Panc1 (cell line): ENCODE measurements around the gene ANAPC5.

ENCODE experiments used
- POLR2AphosphoS5 ChIP-seq: IDR thresholded peaks from 2 replicates; pipeline ENCODE4 v1.6.1; 2012; ENCODE audit warnings: mild to moderate bottlenecking, low read depth, low read length, moderate library complexity
- SIN3A ChIP-seq: IDR thresholded peaks from 2 replicates; pipeline ENCODE4 v1.6.1; 2012; ENCODE audit warnings: low read depth, mild to moderate bottlenecking, low read length, moderate library complexity, borderline replicate concordance; ENCODE audit not compliant: insufficient read depth
- TF ChIP-seq, protein P1 (sequence below), 2 experiments: IDR thresholded peaks; 2 replicates each; pipeline ENCODE4 v1.6.1; 2011 to 2012; ENCODE audit warnings: low read depth in 2 of 2, control low read depth in 1 of 2, low read length in 1 of 2, mild to moderate bottlenecking in 1 of 2, moderate library complexity in 1 of 2; ENCODE audit not compliant: insufficient read depth in 1 of 2
- TF ChIP-seq, protein P2 (sequence below): fragments of 450-650 bp; IDR thresholded peaks from 2 replicates; pipeline ENCODE4 v1.5.1; 2017; ENCODE audit warnings: mild to moderate bottlenecking

DNA sequence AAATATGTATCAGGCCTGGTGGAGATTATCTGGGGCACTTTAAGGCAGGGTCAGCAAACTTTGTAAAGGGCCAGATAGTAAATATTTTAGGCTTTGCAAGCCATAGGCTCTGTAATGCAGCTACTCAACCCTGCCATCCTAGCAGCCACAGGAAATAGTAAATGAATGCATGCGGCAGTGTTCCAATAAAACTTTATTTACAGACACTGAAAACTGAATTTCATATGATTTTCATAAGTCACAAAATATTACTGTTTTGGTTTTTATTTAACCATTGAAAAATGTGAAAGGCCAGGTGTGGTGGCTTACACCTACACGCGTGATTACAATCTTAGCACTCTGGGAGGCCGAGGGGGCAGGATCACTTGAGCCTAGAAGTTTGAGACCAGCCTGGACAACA is 52.5 kb downstream of the ANAPC5 start:
- TF ChIP-seq, protein P1, sequence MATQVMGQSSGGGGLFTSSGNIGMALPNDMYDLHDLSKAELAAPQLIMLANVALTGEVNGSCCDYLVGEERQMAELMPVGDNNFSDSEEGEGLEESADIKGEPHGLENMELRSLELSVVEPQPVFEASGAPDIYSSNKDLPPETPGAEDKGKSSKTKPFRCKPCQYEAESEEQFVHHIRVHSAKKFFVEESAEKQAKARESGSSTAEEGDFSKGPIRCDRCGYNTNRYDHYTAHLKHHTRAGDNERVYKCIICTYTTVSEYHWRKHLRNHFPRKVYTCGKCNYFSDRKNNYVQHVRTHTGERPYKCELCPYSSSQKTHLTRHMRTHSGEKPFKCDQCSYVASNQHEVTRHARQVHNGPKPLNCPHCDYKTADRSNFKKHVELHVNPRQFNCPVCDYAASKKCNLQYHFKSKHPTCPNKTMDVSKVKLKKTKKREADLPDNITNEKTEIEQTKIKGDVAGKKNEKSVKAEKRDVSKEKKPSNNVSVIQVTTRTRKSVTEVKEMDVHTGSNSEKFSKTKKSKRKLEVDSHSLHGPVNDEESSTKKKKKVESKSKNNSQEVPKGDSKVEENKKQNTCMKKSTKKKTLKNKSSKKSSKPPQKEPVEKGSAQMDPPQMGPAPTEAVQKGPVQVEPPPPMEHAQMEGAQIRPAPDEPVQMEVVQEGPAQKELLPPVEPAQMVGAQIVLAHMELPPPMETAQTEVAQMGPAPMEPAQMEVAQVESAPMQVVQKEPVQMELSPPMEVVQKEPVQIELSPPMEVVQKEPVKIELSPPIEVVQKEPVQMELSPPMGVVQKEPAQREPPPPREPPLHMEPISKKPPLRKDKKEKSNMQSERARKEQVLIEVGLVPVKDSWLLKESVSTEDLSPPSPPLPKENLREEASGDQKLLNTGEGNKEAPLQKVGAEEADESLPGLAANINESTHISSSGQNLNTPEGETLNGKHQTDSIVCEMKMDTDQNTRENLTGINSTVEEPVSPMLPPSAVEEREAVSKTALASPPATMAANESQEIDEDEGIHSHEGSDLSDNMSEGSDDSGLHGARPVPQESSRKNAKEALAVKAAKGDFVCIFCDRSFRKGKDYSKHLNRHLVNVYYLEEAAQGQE (IDR thresholded peaks at IDR 0.05; ENCODE audit: insufficient read depth in 1 of 2, low read depth in 2 of 2, low read length in 1 of 2): no peak
- TF ChIP-seq, protein P2, sequence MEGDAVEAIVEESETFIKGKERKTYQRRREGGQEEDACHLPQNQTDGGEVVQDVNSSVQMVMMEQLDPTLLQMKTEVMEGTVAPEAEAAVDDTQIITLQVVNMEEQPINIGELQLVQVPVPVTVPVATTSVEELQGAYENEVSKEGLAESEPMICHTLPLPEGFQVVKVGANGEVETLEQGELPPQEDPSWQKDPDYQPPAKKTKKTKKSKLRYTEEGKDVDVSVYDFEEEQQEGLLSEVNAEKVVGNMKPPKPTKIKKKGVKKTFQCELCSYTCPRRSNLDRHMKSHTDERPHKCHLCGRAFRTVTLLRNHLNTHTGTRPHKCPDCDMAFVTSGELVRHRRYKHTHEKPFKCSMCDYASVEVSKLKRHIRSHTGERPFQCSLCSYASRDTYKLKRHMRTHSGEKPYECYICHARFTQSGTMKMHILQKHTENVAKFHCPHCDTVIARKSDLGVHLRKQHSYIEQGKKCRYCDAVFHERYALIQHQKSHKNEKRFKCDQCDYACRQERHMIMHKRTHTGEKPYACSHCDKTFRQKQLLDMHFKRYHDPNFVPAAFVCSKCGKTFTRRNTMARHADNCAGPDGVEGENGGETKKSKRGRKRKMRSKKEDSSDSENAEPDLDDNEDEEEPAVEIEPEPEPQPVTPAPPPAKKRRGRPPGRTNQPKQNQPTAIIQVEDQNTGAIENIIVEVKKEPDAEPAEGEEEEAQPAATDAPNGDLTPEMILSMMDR: no peak
- no peak for TF ChIP-seq SIN3A
- TF ChIP-seq POLR2AphosphoS5: no peak
